SK-N-SH treated with all-trans-retinoic acid at 6 μM for 48 hours (cell line): ENCODE data around the gene CALML3.

Experiments
- ATAC-seq: fragments of 200-7000 bp; cut with Tn5 transposase; 3 replicates; pipeline ENCODE4 v1.9.1; 2020; ENCODE audit warnings: mild to moderate bottlenecking, moderate library complexity
- BACH2 ChIP-seq: fragments of 250-450 bp; sonication (Bioruptor Pico); IDR thresholded peaks from 2 replicates; pipeline ENCODE4 v1.9.0; 2021; ENCODE audit warnings: mild to moderate bottlenecking, borderline replicate concordance
- CSRNP3 ChIP-seq: fragments of 250-450 bp; sonication (Bioruptor Pico); IDR thresholded peaks from 2 replicates; pipeline ENCODE4 v1.5.1; 2021; ENCODE audit warnings: mild to moderate bottlenecking, moderate library complexity
- ESRRG ChIP-seq: fragments of 250-450 bp; sonication (Bioruptor Pico); IDR thresholded peaks from 2 replicates; pipeline ENCODE4 v1.6.1; 2021; ENCODE audit warnings: mild to moderate bottlenecking
- GLIS3 ChIP-seq: fragments of 250-450 bp; sonication (Bioruptor Pico); IDR thresholded peaks from 2 replicates; pipeline ENCODE4 v1.5.0; 2020; ENCODE audit warnings: mild to moderate bottlenecking, moderate library complexity
- ISL1 ChIP-seq: fragments of 250-450 bp; sonication (Bioruptor Pico); IDR thresholded peaks from 2 replicates; pipeline ENCODE4 v2.1.2; 2022; ENCODE audit warnings: mild to moderate bottlenecking, moderate library complexity
- OSR1 ChIP-seq: fragments of 250-450 bp; sonication (Bioruptor Pico); IDR thresholded peaks from 2 replicates; pipeline ENCODE4 v1.8.0; 2022; ENCODE audit warnings: moderate library complexity, mild to moderate bottlenecking, inconsistent platforms
- PATZ1 ChIP-seq: fragments of 250-450 bp; sonication (Bioruptor Pico); IDR thresholded peaks from 2 replicates; pipeline ENCODE4 v1.8.0; 2020; ENCODE audit warnings: mild to moderate bottlenecking, moderate library complexity, borderline replicate concordance
- POU6F1 ChIP-seq: fragments of 250-450 bp; sonication (Bioruptor Pico); IDR thresholded peaks from 2 replicates; pipeline ENCODE4 v1.8.0; 2021; ENCODE audit warnings: low read depth, mild to moderate bottlenecking, moderate library complexity, borderline replicate concordance
- SNAI2 ChIP-seq: fragments of 250-450 bp; sonication (Bioruptor Pico); IDR thresholded peaks from 2 replicates; pipeline ENCODE4 v1.5.0; 2020; ENCODE audit warnings: mild to moderate bottlenecking, moderate library complexity
- TCF4 ChIP-seq: fragments of 250-450 bp; sonication (Bioruptor Pico); IDR thresholded peaks from 2 replicates; pipeline ENCODE4 v1.8.0; 2021; ENCODE audit warnings: mild to moderate bottlenecking, moderate library complexity, borderline replicate concordance
- ZC3H10 ChIP-seq: fragments of 250-450 bp; sonication (Bioruptor Pico); IDR thresholded peaks from 2 replicates; pipeline ENCODE4 v1.5.1; 2021; ENCODE audit warnings: mild to moderate bottlenecking, moderate library complexity

Gene CALML3

GRCh38 chr10:5574642-5575131, 49.9 kb downstream of the CALML3 start (continued):
- TF ChIP-seq PATZ1 (CRISPR knock-in tag) (no peak), ISL1 (CRISPR knock-in tag) (no peak), CSRNP3 (no peak), POU6F1 (CRISPR knock-in tag) (no peak)

GRCh38 chr10:5575144-5575481, 50.4 kb downstream of the CALML3 start:
- TF ChIP-seq GLIS3 (CRISPR knock-in tag) (no peak), BACH2 (CRISPR knock-in tag) (no peak), ZC3H10 (CRISPR knock-in tag) (no peak), SNAI2 (CRISPR knock-in tag) (no peak)
- TF ChIP-seq, all 23 proteins: peak for 0

GRCh38 chr10:5575482-5576153, 50.9 kb downstream of the CALML3 start:
- no peak; the same call in 1 of the 3 replicates for ATAC-seq
- TF ChIP-seq ESRRG (CRISPR knock-in tag) (no peak), TCF4 (CRISPR knock-in tag) (no peak), OSR1 (CRISPR knock-in tag) (no peak), SNAI2 (CRISPR knock-in tag) (no peak)
- TF ChIP-seq, all 23 proteins: peak for 0

More at GRCh38 chr10:5575144-5575481, 50.4 kb downstream of the CALML3 start:
- ATAC-seq = no peak

- TF ChIP-seq PATZ1 (CRISPR knock-in tag) (no peak), ZC3H10 (CRISPR knock-in tag) (no peak), ESRRG (CRISPR knock-in tag) (no peak)
- ATAC-seq = no peak; the same call in 2 of the 3 replicates
Measured at GRCh38 chr10:5576154-5576748, 51.5 kb downstream of the CALML3 start.
